HUES64 (cell line): ENCODE data around the gene CBLN4. TPM values are rescaled to one million over a fixed set of nuclear protein-coding genes. Genes with fewer than 3 reads are reported as not detected.

Experiments used
- H3K27ac ChIP-seq: 2 replicates; pipeline ENCODE4 v1.7.0; 2013; ENCODE audit warnings: low read depth, low read length, inconsistent platforms
- H3K27me3 ChIP-seq: 2 replicates; pipeline ENCODE4 v1.6.1; 2013; ENCODE audit warnings: mild to moderate bottlenecking, low read length; ENCODE audit not compliant: insufficient read depth
- H3K36me3 ChIP-seq: 2 replicates; pipeline ENCODE4 v1.6.1; 2013; ENCODE audit warnings: mild to moderate bottlenecking, low read length; ENCODE audit not compliant: insufficient read depth
- H3K4me1 ChIP-seq: 2 replicates; pipeline ENCODE4 v1.6.1; 2013; ENCODE audit warnings: mild to moderate bottlenecking, low read length, moderate library complexity; ENCODE audit not compliant: insufficient read depth
- H3K4me3 ChIP-seq: 2 replicates; pipeline ENCODE4 v1.5.1; 2013; ENCODE audit warnings: mild to moderate bottlenecking, low read length, moderate library complexity
- H3K9ac ChIP-seq: 2 replicates; pipeline ENCODE4 v1.6.1; 2013; ENCODE audit warnings: mild to moderate bottlenecking, low read depth, low read length
- H3K9me3 ChIP-seq: 2 replicates; pipeline ENCODE4 v1.6.1; 2013; ENCODE audit warnings: low read depth, low read length; ENCODE audit not compliant: insufficient read depth
- WGBS: fragments of 150-250, 120-280 bp; methylation state at CpG from one replicate; pipeline ENCODE4 v1.1.7; 2013; ENCODE audit warnings: missing lambda C conversion rate; 5-methylcytosine and 5-hydroxymethylcytosine counted together
- polyA plus RNA-seq, 2 experiments: library from polyadenylated mRNA; stranded (reverse); fragments of 50-300 nt; gene quantifications; one replicate each; pipeline ENCODE4 v1.2.3, GENCODE V29; 2013

The CBLN4 gene
- polyA plus RNA-seq (2013, experiment 1 of 2), result not detected
- polyA plus RNA-seq (2013, experiment 2 of 2), result not detected

GRCh38 chr20:56005389-56005715 is at the start of gene CBLN4:
Gene CBLN4, minus strand, starts transcription at chr20:56005519. Its CDS starts 1,348 bp downstream, at chr20:56004171.
- Histone ChIP-seq H3K36me3 (no peaks in the 10 kb centered on the region), H3K4me1 (no peaks in the 10 kb centered on the region), H3K9me3 (peaks cover 91% of the 10 kb centered on the region), H3K27ac (no peak within 1 kb of the TSS), H3K9ac (no peak within 1 kb of the TSS), H3K27me3 (no peaks in the 10 kb centered on the region), H3K4me3 (no peak within 1 kb of the TSS)
- WGBS, result 93% methylated on average over 25 of the region's 29 CpGs

GRCh38 chr20:56043227-56043626 is 37.9 kb upstream of the CBLN4 start:
- Histone ChIP-seq H3K27ac (no peak overlapping the region), H3K27me3 (no peaks in the 10 kb centered on the region), H3K9ac (no peak overlapping the region), H3K4me1 (no peaks in the 10 kb centered on the region), H3K36me3 (no peaks in the 10 kb centered on the region), H3K4me3 (no peak overlapping the region), H3K9me3 (peaks cover 99% of the 10 kb centered on the region)
- WGBS, result 82% methylated on average over 6 of the region's 6 CpGs

GRCh38 chr20:56032251-56032650 is 26.9 kb upstream of the CBLN4 start:
- Histone ChIP-seq H3K36me3 (no peaks in the 10 kb centered on the region), H3K9me3 (peaks cover 99% of the 10 kb centered on the region), H3K9ac (no peak overlapping the region), H3K4me1 (no peaks in the 10 kb centered on the region), H3K4me3 (no peak overlapping the region), H3K27ac (no peak overlapping the region), H3K27me3 (no peaks in the 10 kb centered on the region)
- 28% methylated on average over 3 of the region's 3 CpGs for WGBS

GRCh38 chr20:56018716-56019115 is 13.4 kb upstream of the CBLN4 start:
- no peak overlapping the region for H3K27ac ChIP-seq
- no peaks in the 10 kb centered on the region for H3K4me1 ChIP-seq
- no peaks in the 10 kb centered on the region for H3K36me3 ChIP-seq
- no peak overlapping the region for H3K4me3 ChIP-seq
- H3K9ac ChIP-seq, result no peak overlapping the region
- peaks cover 96% of the 10 kb centered on the region for H3K9me3 ChIP-seq
- H3K27me3 ChIP-seq, result no peaks in the 10 kb centered on the region
- WGBS, result 73% methylated on average over 2 of the region's 2 CpGs

GRCh38 chr20:56018194-56018593 is 12.9 kb upstream of the CBLN4 start:
- peaks cover 96% of the 10 kb centered on the region for H3K9me3 ChIP-seq
- H3K36me3 ChIP-seq, result no peaks in the 10 kb centered on the region
- no peak overlapping the region for H3K9ac ChIP-seq
- no peaks in the 10 kb centered on the region for H3K27me3 ChIP-seq
- no peaks in the 10 kb centered on the region for H3K4me1 ChIP-seq
- 48% methylated on average over 3 of the region's 3 CpGs for WGBS
- no peak overlapping the region for H3K4me3 ChIP-seq
- H3K27ac ChIP-seq, result no peak overlapping the region

GRCh38 chr20:56017560-56017959 is 12.2 kb upstream of the CBLN4 start:
- H3K27ac ChIP-seq, result no peak overlapping the region
- H3K9me3 ChIP-seq, result peaks cover 96% of the 10 kb centered on the region
- H3K4me3 ChIP-seq, result no peak overlapping the region
- no peaks in the 10 kb centered on the region for H3K36me3 ChIP-seq
- H3K4me1 ChIP-seq, result no peaks in the 10 kb centered on the region
- 66% methylated on average over 2 of the region's 2 CpGs for WGBS
- H3K27me3 ChIP-seq, result no peaks in the 10 kb centered on the region
- no peak overlapping the region for H3K9ac ChIP-seq

GRCh38 chr20:56014998-56015397 is 9.7 kb upstream of the CBLN4 start:
- Histone ChIP-seq H3K9ac (no peak overlapping the region), H3K27me3 (no peaks in the 10 kb centered on the region), H3K27ac (no peak overlapping the region), H3K4me1 (no peaks in the 10 kb centered on the region), H3K36me3 (no peaks in the 10 kb centered on the region), H3K9me3 (peaks cover 96% of the 10 kb centered on the region), H3K4me3 (no peak overlapping the region)
- 80% methylated on average over 5 of the region's 5 CpGs for WGBS

GRCh38 chr20:56014151-56014550 is 8.8 kb upstream of the CBLN4 start:
- Histone ChIP-seq H3K27ac (no peak overlapping the region), H3K36me3 (no peaks in the 10 kb centered on the region), H3K4me3 (no peak overlapping the region), H3K9ac (no peak overlapping the region), H3K9me3 (peaks cover 95% of the 10 kb centered on the region), H3K4me1 (no peaks in the 10 kb centered on the region), H3K27me3 (no peaks in the 10 kb centered on the region)
- 59% methylated on average over 2 of the region's 2 CpGs for WGBS

- H3K9ac ChIP-seq, result no peak overlapping the region
- peaks cover 91% of the 10 kb centered on the region for H3K9me3 ChIP-seq
- no peaks in the 10 kb centered on the region for H3K36me3 ChIP-seq
- H3K4me1 ChIP-seq, result no peaks in the 10 kb centered on the region
- no peak overlapping the region for H3K4me3 ChIP-seq
- WGBS, result 94% methylated on average over 70 of the region's 70 CpGs
- H3K27me3 ChIP-seq, result no peaks in the 10 kb centered on the region
- no peak overlapping the region for H3K27ac ChIP-seq
Measured at GRCh38 chr20:56004611-56005388, 519 bp downstream of the CBLN4 start.

- H3K4me1 ChIP-seq, result no peaks in the 10 kb centered on the region
- H3K27ac ChIP-seq, result no peak overlapping the region
- H3K9me3 ChIP-seq, result peaks cover 94% of the 10 kb centered on the region
- no peak overlapping the region for H3K9ac ChIP-seq
- H3K4me3 ChIP-seq, result no peak overlapping the region
- H3K27me3 ChIP-seq, result no peaks in the 10 kb centered on the region
- 94% methylated on average over 41 of the region's 41 CpGs for WGBS
- no peaks in the 10 kb centered on the region for H3K36me3 ChIP-seq
Measured at GRCh38 chr20:56004007-56004406, 1.3 kb downstream of the CBLN4 start.

GRCh38 chr20:56002908-56003800 is 2.2 kb downstream of the CBLN4 start:
- 91% methylated on average over 38 of the region's 38 CpGs for WGBS
- Histone ChIP-seq H3K4me1 (no peaks in the 10 kb centered on the region), H3K4me3 (no peak overlapping the region), H3K27ac (no peak overlapping the region), H3K9me3 (peaks cover 97% of the 10 kb centered on the region), H3K36me3 (no peaks in the 10 kb centered on the region), H3K27me3 (no peaks in the 10 kb centered on the region), H3K9ac (no peak overlapping the region)
